ENCODE data around the gene FST.
A peak's percentile ranks its signal among the peaks of the same experiment; 100 is the strongest.

FST gene

GRCh38 chr5:53475320-53475719 is 5.1 kb upstream of the FST start:
- no peak for DNase-seq

DNA sequence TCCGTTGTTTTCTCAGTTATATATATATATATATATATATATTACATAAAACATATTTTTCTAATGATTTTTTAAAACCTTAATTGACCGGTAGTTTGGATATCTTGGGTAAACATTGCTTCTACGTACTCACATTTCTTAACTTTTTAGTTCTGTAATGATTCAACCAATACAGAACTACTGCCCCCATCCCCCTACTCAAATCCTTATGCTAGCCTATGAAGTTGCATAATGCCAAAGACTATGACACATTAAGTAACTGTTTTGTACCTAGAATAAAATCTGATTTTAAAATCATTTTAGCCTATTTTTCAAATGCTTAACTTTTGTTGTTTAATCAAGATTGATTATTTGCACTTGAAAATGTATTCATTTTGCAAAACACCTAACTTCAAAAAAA is 4.4 kb upstream of the FST start:
- DNase-seq = no peak

DNA sequence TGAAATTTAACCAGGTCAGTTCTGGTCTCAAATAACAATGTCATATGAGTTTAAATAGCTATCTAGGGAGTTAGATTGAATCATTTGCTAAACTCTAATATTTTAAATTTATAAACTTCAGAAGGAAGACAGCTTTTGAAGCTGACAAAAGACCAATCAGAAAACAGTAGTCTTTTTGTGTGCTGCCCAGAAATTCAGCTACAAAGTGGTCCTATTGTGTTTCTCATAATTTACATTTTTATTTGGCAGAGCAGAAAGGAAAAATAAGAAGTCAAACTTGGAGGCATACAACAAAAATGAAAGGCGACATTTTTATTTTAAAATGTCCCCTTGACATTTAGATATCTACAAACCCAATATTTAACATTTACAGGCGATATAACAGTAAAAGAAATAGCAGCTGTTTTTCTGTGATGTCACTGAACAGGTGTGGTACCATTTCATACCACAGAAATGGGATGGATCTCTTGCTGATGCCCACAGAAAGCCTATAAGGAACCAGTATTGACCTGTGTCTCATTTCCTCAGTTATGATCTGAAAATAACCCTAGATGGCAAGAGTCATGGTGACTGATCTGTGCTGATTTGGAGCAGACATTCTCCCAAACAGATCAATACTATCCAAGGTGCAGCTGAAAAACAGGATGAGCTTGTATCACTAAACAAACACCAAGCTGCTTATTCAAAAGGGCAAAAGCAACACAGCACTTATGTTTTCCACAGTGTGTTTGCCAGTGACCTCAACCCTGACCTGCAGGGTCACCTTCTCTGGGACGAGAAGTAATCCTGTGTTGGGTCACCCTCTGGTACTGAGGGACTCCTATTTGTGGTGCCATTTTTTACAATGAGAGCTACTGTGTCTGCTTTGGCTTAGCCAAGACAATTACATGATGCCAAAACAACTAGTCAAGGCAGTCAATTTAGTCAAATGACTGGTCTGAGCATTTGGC is 3.6 kb upstream of the FST start:
- no peak for DNase-seq

DNA sequence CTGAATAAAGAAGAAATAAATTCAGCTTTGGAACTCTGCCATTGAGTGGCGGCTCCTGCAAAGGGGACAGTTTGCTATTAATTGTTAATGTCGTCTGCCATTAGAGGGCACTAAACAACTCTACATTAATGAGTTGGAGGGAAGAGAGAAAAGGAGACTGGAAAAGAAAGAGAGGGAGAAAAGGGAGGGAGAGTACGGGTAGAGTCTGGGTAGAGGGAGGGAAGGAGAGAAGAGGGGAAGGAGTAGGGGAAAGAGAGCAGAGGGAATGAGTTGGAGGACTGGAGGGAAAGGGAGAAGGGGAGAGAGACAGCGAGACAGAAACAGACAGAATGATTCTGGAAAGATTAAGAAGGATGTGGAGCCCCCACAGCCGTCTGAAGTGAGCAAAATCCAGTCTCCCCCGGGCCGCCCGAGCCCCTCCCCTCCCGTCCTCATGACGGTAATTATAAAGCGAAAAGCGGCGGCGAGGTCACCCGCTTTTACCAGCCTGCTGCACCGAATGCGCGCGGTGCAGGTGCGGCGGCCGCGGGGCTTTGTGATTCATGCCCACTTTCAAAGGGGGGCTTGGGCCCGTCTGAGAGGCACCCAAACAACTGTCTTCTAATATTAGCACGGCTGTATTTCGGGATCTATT is 1.9 kb upstream of the FST start:
- peak; percentile 34 for DNase-seq

- DNase-seq = no peak
Observed at GRCh38 chr5:53479045-53479589, 1.3 kb upstream of the FST start.

- DNase-seq = no peak
Observed at GRCh38 chr5:53479590-53480415, 626 bp upstream of the FST start.

GRCh38 chr5:53481159-53481886 is 894 bp downstream of the FST start:
- no peak for DNase-seq

- DNase-seq = peak; percentile 38
Observed at GRCh38 chr5:53481887-53482716, 1.7 kb downstream of the FST start.

- no peak for DNase-seq
Observed at GRCh38 chr5:53482717-53483638, 2.5 kb downstream of the FST start.

- DNase-seq = no peak
Observed at GRCh38 chr5:53487436-53487835, 7.0 kb downstream of the FST start.

DNA sequence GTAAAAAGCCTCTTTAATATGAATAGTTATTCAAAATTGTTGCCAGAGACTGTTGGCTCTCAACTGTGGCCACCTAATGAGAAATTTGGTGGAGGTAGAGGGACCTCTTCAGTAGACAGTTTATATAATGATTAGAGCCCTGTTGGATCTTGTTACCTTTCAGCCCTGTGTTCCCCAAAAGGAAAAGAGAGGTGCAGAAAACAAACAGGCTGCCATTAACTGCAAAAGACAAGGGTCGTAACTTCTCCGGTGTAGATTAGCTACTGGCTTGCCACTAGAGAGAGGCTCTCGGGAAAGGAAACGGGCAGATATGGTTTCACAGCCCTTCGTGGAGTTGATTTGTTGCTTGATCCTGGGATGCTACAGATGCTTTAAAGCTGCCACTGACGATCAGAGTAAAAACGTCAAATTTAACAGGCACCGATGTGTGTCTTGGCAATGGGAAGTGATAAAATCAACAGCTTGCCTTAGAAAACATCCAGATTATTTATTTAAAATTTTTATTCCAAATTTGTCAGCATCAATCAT is 7.8 kb downstream of the FST start:
- DNase-seq = no peak

DNA sequence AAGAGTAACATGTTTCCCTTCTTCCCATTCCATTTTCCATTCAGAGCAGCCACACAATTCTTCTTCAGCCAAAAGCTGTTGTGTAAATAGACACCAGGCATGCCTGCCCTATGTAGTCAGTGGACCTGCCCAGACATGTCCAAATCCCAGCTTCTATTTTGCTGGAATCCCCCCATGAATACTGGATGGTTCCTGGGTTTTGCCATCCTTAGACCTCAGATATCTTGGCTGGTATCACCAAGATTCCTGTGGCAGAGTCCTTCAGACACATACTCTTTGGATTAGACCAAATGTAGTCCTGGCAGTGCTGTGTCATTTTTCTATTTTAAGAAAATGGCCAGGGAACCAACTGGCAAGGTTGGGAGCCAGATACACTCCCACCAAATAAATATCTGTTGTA is 10.3 kb downstream of the FST start:
- peak; percentile 66 for DNase-seq

- DNase-seq = no peak
Observed at GRCh38 chr5:53501054-53501453, 20.6 kb downstream of the FST start.

- DNase-seq = no peak
Observed at GRCh38 chr5:53503562-53504218, 23.3 kb downstream of the FST start.

GRCh38 chr5:53507013-53507412 is 26.6 kb downstream of the FST start:
- no peak for DNase-seq

GRCh38 chr5:53508125-53508524 is 27.7 kb downstream of the FST start:
- no peak for DNase-seq

GRCh38 chr5:53512539-53512938 is 32.1 kb downstream of the FST start:
- no peak for DNase-seq

GRCh38 chr5:53515988-53516387 is 35.6 kb downstream of the FST start:
- DNase-seq = no peak

GRCh38 chr5:53520813-53521212 is 40.4 kb downstream of the FST start:
- DNase-seq = no peak

Data from amniotic stem cell (primary cell).